ENCODE data around the gene DLX4. TPM values are rescaled to one million over a fixed set of nuclear protein-coding genes. Genes with fewer than 3 reads are reported as not detected.

Gene DLX4
- total RNA-seq, 1 donor from 2014 or later: 1.2 TPM

- intact Hi-C loops (cut with DNase I): no loop called here
- no peak for DNase-seq (ENCODE audit: extremely low spot score in 2 of 2)
- H3K27me3 ChIP-seq: peaks cover 28% of the 10 kb centered on the region
- H3K4me3 ChIP-seq: no peak overlapping the region
- no peak overlapping the region for H3K27ac ChIP-seq
- no peaks in the 10 kb centered on the region for H3K9me3 ChIP-seq
- H3K4me1 ChIP-seq: peaks cover 36% of the 10 kb centered on the region
- TF ChIP-seq POLR2AphosphoS5 (IDR thresholded peaks at IDR 0.05; ENCODE audit: insufficient read depth in 1 of 2, low read depth in 1 of 2) (no peak), POLR2A (IDR thresholded peaks at IDR 0.05) (no peak), CTCF (IDR thresholded peaks at IDR 0.05) (no peak)
- no peaks in the 10 kb centered on the region for H3K36me3 ChIP-seq
Measured at GRCh38 chr17:49971199-49971847, 2.3 kb downstream of the DLX4 start.

- Histone ChIP-seq H3K4me3 (no peak overlapping the region), H3K27me3 (peaks cover 28% of the 10 kb centered on the region), H3K9me3 (no peaks in the 10 kb centered on the region), H3K4me1 (peaks cover 40% of the 10 kb centered on the region), H3K27ac (no peak overlapping the region), H3K36me3 (no peaks in the 10 kb centered on the region)
- TF ChIP-seq POLR2A (IDR thresholded peaks at IDR 0.05) (no peak), POLR2AphosphoS5 (IDR thresholded peaks at IDR 0.05; ENCODE audit: insufficient read depth in 1 of 2, low read depth in 1 of 2) (no peak), CTCF (IDR thresholded peaks at IDR 0.05) (no peak)
- intact Hi-C loops (cut with DNase I): no loop called here
- no peak for DNase-seq (ENCODE audit: extremely low spot score in 2 of 2)
Measured at GRCh38 chr17:49971848-49972485, 3.0 kb downstream of the DLX4 start.

GRCh38 chr17:49972486-49973270, 3.7 kb downstream of the DLX4 start:
- TF ChIP-seq POLR2A (IDR thresholded peaks at IDR 0.05) (no peak), POLR2AphosphoS5 (IDR thresholded peaks at IDR 0.05; ENCODE audit: insufficient read depth in 1 of 2, low read depth in 1 of 2) (no peak), CTCF (IDR thresholded peaks at IDR 0.05) (no peak)
- no peak for DNase-seq (ENCODE audit: extremely low spot score in 2 of 2)
- Histone ChIP-seq H3K27me3 (peaks cover 28% of the 10 kb centered on the region), H3K36me3 (no peaks in the 10 kb centered on the region), H3K27ac (no peak overlapping the region), H3K4me1 (peaks cover 40% of the 10 kb centered on the region), H3K4me3 (no peak overlapping the region), H3K9me3 (no peaks in the 10 kb centered on the region)
- intact Hi-C loops (cut with DNase I): no loop called here

- intact Hi-C loops (cut with DNase I): no loop called here
- Histone ChIP-seq H3K9me3 (no peaks in the 10 kb centered on the region), H3K4me1 (peaks cover 44% of the 10 kb centered on the region), H3K4me3 (no peak overlapping the region), H3K36me3 (no peaks in the 10 kb centered on the region), H3K27me3 (peaks cover 28% of the 10 kb centered on the region), H3K27ac (no peak overlapping the region)
- TF ChIP-seq POLR2AphosphoS5 (IDR thresholded peaks at IDR 0.05; ENCODE audit: insufficient read depth in 1 of 2, low read depth in 1 of 2) (no peak), POLR2A (IDR thresholded peaks at IDR 0.05) (no peak), CTCF (IDR thresholded peaks at IDR 0.05) (no peak)
- DNase-seq (ENCODE audit: extremely low spot score in 2 of 2): no peak
Measured at GRCh38 chr17:49973271-49973615, 4.3 kb downstream of the DLX4 start.

All from vagina (tissue), 2 donors.